ENCODE results near the gene ANKRD12.

- no peak for TF ChIP-seq CTCF (conservative IDR thresholded peaks at IDR 0.05 in 1 of 2, IDR thresholded peaks at IDR 0.05 in 1 of 2; ENCODE audit: low read depth in 1 of 2, low read length in 2 of 2)
- TF ChIP-seq EZH2 (IDR thresholded peaks at IDR 0.05; ENCODE audit: low read length, missing control alignments), result no peak
These were observed 2.9 kb downstream of the ANKRD12 start for GRCh38 chr18:9139400-9140039.
